HG02798 (cell line): ENCODE data around the gene CAMTA2.

Experiments
- ATAC-seq: cut with Tn5 transposase; IDR thresholded peaks from one replicate; pipeline ENCODE4 v1.9.1; 2021; ENCODE audit warnings: mild to moderate bottlenecking; ENCODE audit not compliant: unreplicated experiment, poor library complexity

Gene CAMTA2

DNA sequence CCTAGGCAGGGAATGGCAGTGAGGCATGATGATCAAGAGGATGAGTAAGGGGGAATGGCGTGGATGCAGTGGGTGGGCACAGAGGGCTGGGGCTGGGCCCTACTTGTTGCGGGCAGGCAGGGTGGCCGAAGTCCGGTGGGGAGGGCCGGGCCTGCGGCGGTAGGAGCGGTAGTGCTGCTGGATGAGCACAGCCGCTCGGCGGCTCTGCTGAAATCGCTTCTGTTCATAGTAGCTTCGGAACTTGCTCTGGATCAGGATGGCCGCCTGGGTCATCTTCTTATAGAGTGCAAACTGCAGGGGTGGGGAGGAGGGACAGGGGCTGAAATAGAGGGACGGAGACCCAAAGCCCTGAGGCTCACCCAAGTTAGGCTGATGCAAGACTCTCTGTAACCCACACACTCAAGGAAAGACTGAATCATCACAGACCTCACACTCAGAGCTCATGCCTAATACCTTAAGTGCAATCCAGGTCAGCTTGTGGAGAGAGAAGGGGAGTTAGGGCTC, 18.4 kb downstream of the CAMTA2 start:
- no peak for ATAC-seq

DNA sequence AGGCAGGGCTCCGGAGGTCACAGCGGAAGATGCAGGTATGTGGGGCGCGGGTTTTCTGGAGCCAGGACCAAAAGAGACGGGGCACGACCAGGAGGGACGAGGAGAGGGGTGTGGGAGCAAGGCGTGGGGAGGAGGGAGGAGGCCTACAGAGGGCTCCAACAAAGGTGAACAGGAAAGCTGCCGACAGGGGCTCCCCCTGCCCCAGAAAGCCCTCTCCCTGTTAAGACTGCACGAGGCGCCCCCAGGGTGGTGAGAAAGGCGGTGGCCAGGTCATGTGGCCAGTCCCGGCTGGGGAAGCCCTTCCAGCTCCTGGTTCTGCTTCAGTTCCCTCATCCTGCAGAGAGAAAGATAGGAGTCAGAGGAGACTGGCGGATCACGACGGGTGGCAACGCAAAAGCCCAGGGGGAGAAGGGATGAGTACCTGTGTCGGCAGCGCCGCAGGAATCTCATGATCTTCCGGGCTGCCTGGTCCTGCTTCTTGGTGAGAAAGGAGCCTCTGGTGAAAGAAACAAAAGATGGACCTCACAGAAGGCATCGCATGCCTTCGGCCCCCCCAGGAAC, 18.9 kb downstream of the CAMTA2 start:
- ATAC-seq, result no peak

GRCh38 chr17:4967539-4968485, 19.7 kb downstream of the CAMTA2 start, which contains the start of gene SPAG7:
Gene SPAG7 (minus strand): TSS chr17:4967817. CDS start chr17:4967804, 13 bp downstream.
- peak; percentile 73 for ATAC-seq

DNA sequence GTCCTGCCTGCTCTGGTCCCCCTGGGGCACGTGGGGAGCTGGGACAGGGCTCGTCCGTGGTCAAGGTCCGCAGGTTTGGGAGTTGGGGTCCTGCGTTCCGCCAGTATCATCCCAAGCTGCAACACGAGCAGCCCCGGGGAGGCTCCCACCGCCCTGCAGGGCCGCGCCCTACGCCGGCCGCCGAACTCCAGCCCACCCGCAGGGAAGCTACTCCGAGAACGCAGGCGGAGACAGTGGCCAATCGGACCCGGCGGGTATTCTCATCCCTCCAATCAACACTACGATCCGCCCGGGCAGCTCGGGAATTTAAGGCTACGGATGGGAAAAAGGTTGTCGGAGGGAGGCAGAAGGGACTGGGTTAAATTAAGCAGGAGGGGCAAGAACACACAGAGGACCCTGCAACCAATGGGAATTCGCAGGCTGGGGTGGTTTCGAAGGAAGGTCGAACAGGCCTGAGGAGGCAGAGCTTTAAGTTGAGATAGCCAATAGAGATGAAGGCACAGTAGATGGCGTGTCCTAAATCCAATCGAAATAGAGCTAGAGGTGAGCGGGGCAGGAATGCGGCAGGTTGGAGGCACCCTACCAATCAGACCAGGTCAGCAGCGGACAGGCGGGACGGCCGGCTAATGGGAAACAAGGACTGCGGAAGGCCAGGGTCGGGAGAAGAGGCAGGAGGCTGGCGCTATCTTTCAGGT, 20.5 kb downstream of the CAMTA2 start:
- ATAC-seq, result peak; percentile 87

- ATAC-seq, result no peak
Measured at GRCh38 chr17:4965311-4965986, 22.0 kb downstream of the CAMTA2 start.

DNA sequence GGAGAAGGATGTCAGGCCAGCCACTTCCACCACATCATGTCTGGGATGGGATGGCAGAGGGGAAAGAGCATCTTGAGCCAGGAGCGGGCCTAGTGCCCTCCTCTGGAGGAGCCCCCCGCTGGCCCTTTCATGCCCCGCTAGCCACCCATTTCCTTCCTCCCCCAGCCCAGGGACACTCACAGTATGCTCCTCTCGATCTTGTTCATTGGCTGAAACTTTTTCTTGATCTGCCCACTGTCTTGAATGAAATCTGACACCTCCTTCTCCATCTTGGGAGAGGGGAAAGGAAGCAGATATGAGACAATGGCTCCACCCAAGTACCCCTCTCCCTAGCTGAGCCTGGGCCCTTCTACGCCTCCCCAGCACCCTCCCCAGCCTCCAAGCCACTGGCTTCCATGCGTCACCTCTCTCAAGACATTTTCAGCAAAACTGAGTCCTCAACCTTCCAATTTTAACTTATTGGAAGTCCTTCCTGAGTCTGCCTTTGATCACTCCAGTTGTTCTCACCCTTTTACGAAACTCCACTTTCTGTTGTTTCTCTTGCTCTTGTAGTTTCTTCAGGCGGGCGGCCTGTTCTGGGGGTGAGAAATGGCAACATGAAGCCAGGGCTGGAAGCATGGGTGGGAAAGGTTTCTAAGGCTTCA, 27.1 kb downstream of the CAMTA2 start:
- ATAC-seq, result no peak

GRCh38 chr17:4959261-4959965, 28.1 kb downstream of the CAMTA2 start:
- ATAC-seq, result no peak

DNA sequence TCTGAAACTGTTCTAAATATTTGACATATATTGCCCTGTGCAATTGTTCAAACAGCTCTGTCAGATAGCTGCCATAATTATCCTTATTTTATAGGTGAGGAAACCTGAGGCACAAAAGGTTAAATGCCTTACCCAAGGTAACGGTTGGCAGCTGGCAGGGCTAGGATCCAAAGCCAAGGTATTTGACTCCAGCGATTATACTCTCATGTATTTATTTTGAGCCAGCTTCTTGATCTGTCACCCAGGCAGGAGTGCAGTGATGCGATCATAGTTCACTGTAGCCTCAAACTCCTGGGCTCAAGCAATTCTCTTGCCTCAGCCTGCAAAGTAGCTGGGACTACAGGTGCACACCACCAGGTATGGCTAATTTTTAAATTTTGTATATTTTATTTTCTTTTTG, 29.4 kb downstream of the CAMTA2 start:
- ATAC-seq, result no peak

DNA sequence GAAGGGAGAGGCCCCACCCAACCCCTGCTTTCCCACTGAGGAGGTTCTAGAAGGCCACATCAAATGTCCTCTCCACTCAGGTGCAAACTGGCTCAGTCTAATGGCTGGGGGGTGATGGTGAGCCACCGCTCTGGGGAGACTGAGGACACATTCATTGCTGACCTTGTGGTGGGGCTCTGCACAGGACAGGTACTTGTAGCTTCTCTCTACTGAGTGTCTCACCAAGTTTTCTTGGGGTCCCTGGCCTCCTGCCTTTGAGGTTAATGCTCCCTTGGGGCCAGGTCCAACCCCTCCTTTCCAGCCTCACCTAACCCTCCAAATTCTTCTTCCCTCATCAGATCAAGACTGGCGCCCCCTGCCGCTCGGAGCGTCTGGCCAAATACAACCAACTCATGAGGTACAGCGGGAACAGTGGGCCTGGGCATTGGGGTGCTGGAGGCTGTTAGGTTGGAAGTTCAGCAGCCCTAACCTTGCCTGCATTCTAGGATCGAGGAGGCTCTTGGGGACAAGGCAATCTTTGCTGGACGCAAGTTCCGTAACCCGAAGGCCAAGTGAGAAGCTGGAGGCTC, 30.9 kb downstream of the CAMTA2 start:
- no peak for ATAC-seq

DNA sequence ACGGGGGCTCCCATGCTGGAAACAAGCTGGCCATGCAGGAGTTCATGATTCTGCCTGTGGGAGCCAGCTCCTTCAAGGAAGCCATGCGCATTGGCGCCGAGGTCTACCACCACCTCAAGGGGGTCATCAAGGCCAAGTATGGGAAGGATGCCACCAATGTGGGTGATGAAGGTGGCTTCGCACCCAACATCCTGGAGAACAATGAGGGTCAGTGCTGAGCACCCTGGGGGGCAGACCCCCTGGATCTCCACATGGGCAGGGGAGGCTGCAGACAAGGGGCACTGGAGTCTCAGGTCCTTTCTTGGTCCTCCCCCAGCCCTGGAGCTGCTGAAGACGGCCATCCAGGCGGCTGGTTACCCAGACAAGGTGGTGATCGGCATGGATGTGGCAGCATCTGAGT, 32.4 kb downstream of the CAMTA2 start:
- no peak for ATAC-seq

GRCh38 chr17:4953451-4953961, 34.0 kb downstream of the CAMTA2 start:
- ATAC-seq, result no peak

DNA sequence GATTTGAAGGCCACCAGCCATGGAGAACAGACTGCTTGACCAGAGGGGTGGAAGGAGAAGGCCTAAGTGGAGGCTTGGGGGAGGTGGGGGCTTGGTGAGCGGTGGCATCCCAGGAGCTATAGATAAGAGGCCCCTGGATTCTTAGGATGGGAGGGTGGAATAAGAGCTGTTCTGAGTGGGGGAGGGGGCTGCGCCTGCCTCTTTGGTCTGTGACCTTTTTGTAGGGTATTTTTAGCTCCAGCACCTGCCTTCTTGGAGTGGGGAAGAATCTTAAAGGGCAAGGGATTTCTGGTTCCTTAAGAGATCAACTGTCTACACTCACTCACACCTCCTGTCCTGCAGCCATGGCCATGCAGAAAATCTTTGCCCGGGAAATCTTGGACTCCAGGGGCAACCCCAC, 36.0 kb downstream of the CAMTA2 start:
- no peak for ATAC-seq

- no peak for ATAC-seq
Measured at GRCh38 chr17:4950746-4951204, 36.7 kb downstream of the CAMTA2 start, which contains the start of gene ENO3. Gene ENO3 (plus strand): TSS chr17:4951119. CDS start chr17:4951830, 711 bp downstream.

DNA sequence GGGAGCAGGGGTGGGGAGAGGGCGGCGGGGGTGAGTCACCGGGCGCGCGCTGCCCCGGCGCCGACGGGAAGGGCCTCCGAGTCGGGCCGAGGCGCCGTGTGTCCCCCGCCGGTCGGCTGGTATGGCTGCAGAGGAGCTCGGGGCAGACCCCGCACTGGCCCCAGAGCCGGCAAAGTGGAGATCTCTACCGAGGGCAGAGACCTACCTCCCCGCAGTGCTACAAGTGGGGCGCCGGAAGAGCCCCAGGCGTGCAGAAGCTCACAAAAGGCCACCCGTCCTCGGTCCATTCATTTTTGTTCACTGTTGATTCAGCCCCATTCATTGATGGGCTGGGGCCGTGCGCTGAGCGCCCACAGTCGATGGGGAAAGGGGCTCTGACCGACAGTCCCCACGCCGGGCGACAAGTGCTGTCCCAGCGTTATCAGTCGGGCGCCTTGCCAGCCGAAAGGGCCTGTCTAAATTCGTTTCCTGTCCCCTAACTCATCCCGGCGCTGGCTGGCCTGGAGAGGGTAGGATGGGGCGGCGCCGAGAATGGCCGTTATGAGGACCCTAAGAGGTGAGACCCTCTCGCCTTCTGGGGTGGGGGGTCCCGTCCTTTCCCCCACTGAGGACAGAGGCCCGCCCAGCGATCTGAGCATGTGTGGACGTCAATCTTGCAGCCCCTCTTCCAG, 37.3 kb downstream of the CAMTA2 start:
- ATAC-seq, result peak; percentile 9

GRCh38 chr17:4949321-4950074, 38.0 kb downstream of the CAMTA2 start:
- ATAC-seq, result peak; percentile 32

GRCh38 chr17:4948931-4949320, 38.5 kb downstream of the CAMTA2 start:
- peak; percentile 50 for ATAC-seq
